RPMI7951 (cell line): Measurements from ENCODE around the gene BAIAP2. TPM values are rescaled to one million over a fixed set of nuclear protein-coding genes. Genes with fewer than 3 reads are reported as not detected.
"Not testable (repeated sequence)": the region's sequence is repeated elsewhere in the genome, so short reads cannot be mapped to it uniquely, and the experiment has no call there.

Experiments used
- DNase-seq: peaks from one replicate; pipeline ENCODE4 v3.0.0-alpha.2; 2012; ENCODE audit warnings: low read depth
- total RNA-seq: library from RNA; depleted of rRNA; stranded (reverse); fragments of >200 nt; shearing (Covaris generic); gene quantifications from 2 replicates; pipeline ENCODE4 v1.2.3, GENCODE V29; 2014

Gene BAIAP2
- total RNA-seq, 1 experiment from 2014 or later = 9.7 TPM

DNA sequence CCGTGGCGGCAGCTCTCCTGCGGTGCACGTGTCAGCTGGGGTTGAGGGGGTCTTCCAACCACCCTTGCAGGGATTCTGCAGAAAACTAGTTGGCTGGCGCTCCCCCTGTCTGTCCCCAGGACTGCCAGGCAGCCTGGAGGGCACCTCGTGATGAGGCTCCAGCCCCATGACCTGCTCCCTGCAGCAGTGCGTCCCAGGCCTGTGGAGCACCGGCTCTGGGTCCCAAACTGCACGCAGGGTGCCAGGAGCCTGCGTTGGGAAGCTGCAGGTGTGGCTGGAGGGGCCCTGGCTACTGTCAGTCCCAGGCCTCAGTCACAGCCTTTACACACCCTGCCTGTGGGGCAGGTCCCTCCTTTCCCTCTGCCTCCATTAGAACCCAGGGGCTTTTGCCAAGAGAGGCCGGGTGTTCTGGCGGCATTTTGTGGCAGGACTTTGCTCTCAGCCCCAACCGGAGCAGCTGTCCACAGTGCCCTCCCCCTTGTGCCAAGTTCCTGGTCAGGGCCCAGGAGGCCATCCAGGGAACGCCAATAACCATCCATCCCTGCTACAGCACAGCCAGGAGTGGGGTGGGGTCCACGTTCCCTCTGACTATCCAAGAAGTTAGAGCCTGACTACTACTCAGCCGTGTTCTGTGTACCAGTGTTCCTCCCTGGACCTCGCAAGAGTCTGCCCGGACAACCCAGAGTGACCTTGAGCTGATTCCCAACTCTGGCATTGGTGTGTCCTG, 34.2 kb upstream of the BAIAP2 start:
- no peak for DNase-seq

DNA sequence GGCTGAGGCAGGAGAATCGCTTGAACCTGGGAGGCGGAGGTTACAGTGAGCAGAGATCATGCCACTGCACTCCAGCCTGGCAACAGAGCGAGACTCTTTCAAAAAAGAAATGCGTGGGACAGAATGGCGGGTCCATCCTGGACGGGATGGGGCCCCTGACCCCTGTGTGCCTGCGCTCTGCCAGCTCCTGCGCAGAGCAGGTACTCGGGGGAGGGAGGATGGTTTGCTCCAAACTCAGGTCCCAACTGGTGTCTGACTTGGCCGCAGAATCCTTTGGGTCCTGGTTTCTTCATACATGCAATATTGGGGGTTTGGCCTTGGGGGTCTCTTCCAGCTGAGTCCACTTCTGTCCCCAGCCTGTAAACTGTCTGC, 33.0 kb upstream of the BAIAP2 start:
- DNase-seq = no peak

DNA sequence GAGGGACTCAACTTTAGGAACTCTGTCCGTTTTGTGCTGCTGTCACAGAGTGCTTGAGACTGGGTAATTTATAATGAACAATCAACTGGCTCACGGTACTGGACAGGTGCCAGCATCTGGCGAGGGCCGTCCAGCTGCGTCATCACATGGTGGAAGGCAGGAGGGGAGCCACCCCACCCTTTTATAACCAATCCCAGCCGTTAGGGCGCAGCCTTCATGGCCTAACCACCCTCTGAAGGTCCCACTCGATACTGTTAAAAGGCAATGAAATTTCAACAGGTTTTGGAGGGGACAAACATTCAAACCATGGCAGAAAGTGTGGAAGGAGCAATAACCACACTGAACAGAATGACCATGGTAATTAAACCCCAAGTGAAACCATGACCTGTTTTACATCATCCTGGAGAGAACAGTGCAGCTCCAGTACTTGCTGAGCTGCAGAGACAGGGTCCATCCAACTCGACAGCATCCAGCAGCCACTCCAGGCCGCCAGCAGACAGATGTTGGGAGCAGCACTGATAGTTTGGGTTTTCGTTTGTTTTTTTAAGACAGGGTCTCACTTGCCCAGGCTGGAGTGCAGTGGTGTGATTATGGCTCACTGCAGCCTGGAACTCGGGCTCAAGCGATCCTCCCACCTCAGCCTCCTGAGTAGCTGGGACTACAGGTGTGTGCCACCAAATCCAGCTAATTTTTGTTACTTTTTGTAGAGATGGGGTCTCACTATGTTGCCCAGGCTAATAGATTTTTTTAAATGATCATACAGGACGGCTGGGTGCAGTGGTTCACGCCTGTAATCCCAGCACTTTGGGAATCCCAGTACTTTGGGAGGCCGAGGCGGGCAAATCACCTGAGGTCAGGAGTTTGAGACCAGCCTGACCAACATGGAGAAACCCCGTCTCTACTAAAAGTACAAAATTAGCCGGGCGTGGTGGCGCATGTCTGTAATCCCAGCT, 32.3 kb upstream of the BAIAP2 start:
- peak; percentile 73 for DNase-seq

DNA sequence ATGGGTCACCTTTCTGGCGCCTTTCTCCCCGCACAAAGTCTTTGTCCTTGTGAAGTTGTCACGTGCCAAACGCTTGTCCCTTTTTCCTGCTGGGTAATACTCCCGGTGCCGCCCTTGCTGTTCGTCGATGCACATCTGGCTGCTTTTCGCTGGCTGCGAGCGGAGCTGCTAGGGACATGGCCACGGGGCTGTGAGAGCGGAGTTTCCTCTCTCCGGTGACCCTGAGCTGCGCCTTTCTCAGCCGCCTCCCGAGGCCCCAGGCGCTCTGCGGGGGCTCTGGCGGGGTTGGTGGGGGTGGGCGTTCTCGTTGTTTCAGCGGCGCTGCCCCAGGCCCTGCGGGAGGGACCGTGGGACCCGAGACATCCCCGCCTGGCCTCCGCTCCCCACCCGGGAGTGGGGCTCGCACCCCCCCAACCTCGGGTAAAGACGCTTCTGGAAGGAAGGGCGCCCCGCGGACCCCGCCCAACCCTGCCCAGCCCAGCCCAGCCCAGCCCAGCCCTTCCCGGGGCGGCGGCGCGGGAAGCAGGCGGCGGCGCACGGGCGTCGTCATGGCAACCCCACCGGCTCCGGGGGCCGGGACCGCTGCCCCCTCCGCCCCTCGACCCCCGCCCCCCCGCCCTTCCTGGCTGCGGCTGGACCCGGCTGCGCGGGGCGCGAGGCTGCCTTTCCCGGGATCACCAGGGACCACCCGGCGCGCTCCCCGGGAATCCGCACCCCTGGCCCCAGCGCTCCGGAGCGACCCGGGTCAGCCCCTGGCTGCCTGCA, 31.1 kb upstream of the BAIAP2 start:
- DNase-seq = peak; percentile 28

DNA sequence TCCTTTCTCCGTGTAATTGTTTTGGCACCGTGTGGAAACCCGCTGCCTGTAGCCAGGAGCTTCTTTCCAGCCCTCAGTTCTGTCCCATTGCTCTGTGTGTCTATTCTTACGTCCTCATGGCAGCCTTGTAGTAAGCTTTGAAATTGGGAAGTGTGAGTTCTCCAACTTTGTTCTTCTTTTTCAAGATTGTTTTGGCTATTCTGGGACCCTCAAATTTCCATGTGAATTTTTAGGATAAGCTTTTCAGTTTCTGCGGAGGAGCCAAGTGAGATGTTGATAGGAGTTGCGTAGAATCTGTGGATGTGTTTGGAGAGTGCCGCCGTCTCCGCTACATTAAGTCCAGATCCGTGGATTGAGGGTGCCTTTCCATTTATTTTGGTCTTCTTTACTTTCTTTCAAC, 28.1 kb upstream of the BAIAP2 start:
- no peak for DNase-seq

DNA sequence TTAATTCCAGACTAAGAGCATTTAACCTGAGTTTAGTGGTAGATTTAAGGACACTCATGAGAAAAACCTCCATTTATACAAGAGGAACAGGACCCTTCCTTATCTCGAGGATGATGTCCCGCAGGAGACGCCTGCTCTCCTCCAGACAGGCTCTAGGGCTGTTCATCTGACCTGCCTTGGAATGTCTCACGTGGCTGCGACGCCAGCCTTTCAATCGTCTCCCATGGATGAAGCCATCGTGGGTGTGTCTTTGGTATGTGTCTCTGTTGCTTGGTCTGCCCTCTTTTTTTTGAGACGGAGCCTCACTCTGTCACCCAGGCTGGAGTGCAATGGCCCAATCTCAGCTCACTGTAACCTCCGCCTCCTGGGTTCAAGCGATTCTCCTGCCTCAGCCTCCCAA, 26.8 kb upstream of the BAIAP2 start:
- no peak for DNase-seq

DNA sequence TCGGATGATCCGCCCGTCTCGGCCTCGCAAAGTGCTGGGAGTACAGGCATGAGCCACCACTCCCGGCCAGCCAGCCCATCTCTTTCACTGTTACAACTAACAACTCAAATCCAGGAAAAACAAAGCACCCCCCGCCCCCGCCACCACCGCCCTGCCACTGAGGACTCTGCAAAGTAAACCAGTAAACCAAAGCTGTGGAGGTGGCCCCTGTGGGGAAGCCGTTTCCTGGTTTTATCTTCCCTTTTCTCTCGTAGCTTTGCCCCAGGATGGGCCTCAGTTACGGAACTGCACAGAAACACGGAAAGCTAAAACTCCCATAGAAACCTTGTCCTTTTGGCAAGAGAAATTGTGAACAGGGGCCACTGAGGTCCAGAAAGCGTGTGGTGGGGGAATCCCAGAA, 25.8 kb upstream of the BAIAP2 start:
- no peak for DNase-seq

DNA sequence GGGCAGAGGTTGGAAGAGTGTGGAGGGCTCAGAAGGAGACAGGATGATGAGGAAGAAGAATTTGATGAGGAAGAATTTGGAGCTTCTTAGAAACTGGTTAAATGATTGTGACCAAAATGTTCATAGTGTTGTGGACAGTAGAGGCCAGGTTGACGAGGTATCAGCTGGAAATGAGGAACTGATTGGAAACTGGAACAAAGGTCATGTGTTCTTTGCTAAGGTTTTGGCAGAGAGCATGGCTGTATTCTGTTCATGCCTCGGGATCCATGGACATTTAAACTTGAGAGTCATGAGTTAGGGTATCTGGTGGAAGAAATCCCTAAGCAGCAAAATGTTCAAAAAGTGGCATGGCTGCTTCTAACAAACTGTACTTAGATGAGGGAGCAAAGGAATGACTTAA, 24.0 kb upstream of the BAIAP2 start:
- DNase-seq = no peak

DNA sequence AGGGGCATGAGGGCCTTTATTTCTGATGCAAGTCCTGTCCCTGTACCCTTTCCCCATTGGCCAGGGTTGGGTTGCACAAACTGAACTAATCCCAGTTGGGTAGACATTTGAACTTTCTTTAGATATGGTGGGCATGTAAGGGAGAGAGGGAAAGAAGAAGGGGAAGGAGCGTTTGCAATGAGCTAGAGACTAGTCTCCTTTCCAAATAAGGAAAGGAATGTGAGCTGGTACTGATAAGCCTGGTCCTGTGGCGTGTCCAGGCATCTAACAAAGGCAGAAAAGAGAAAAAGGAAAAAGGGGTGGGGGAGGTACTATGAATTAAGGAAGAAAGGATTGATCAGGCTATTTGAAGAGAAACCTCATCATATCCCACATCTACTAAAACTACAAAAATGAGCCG, 23.0 kb upstream of the BAIAP2 start:
- no peak for DNase-seq

DNA sequence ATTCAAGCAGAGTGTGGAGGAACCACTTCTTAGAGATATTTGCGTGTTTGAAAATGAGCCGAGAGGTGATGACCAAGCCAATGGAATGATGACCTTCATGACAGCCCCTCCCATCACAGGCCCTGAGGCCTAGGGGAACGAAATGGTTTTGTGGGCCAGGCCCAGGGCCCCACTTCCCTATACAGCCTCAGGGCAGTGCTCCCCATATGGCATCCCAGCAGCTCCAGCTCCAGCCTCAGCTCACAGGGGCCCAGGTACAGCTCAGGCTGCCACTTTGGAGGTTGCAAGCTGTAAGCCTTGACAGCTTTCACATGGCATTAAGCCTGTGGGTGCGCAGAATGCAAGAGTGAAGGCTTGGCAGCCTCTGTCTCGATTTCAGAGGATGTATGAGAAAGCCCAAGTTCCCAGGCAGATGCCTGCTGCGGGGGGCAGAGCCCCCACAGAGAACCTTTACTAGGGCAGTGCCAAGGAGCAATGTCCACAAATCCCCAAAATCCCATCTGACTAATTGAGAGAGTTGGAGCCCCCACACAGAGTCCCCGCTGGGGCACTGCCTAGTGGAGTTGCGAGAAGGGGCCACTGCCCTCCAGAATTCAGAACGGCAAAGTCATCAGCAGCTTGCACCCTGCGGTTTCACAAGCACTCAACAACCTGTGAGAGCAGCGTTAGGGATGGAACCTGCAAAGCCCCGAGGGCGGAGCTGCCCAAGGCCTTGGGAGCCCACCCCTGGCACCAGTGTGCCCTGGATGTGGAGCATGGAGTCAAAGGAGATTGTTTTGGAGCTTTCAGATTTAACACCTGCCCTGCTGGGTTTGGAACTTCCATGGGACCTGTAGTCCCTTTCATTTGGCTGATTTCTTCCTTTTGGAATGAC, 22.1 kb upstream of the BAIAP2 start:
- DNase-seq = no peak

DNA sequence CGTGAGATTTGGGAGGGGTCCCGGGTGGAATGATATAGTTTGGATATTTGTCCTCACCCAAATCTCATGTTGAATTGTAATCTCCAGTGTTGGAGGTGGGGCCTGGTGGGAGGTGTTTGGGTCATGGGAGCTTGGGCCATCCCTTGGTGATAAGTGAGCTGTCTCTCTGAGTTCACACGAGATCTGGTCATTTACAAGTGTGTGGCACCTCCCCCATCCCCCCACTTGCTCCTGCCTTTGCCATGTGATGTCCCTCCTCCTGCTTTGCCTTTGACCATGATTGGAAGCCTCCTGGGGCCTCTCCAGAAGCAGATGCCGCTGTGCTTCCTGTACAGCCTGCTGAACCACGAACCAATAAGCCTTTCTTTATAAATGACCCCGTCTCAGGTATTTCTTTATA, 21.3 kb upstream of the BAIAP2 start:
- DNase-seq = no peak

DNA sequence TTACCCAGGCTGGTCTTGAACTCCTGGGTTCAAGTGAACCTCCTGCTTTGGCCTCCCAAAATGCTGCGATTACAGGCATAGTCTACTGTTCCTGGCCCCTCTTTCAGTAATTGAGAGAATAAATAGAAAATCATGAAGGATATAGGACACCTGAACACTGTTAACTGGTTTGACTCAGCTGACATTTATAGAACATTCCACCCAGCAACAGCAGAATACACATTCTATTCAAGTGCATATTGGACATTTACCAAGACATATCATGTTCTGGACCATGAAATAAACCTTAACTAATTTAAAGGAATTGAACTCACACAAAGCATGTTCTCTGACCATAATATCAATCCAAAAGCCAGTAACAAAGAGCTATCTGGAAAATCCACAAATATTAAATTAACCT, 19.8 kb upstream of the BAIAP2 start:
- no peak for DNase-seq

DNA sequence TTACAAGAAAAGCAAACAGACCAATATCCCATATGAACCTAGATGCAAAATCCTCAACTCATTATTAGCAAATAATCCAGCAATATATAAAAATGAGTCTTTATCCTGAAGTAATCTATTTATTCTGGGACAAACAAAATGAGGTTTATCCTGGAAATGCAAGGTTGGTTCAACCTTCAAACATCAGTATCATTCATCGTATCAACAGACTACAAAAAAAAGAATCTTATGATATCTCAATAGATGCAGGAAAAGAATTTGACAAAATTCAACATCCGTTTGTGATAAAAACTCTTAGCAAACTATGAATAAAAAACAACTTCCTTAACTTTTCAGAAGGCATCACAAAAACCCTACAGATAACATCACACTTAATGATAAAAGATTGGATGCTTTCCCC, 18.4 kb upstream of the BAIAP2 start:
- DNase-seq = no peak

DNA sequence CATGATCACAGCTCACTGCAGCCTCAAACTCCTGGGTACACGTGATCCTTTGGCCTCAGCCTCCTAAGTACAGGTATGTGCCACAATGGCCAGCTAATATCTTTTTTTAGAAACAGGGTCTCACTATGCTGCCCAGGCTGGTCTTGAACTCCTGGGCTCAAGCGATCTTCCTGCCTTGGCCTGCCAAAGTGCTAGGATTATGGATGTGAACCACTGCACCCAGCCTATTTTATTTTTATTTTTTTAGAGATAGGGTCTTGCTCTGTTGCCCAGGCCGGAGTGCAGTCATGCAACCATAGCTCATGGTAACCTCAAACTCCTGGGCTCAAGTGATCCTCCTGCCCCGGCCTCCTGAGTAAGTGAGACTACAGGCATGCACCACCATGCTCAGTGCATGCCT, 17.6 kb upstream of the BAIAP2 start:
- DNase-seq = not testable (repeated sequence)

DNA sequence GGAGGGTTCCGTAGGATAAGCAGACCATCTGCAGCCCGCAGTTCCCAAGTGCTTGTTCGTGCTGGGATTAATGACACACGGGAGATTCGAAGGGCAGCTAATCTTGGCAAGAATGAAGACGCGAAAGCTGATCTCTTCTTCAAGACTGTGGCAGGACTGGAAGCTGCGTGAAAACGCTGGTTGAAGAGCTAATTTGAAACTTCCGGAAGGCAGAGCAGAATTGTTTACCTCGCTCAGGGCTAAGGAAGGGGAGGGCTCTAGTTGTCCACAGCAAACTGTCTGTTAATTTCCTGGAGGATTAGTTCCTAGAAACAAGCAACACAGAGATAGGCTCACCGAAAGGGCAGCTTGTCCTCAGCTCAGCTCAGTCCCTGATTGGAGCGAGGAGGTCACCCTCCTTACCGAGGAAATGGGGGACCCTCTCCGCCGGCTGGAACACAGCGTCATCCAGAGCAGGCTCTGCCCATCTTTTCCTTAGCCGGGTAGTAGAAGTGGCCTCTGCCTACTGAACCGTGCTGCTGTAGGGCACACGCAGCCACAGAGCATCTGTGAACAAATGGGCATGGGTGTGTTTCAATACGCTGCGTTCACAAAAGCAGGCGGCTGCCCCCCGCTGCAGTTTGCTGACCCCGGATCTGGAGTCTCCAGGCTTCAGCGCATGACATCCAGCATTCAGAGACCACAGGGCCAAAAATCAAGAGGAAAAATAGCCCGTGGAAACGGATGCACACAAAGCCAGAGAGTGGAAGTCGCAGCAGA, 16.7 kb upstream of the BAIAP2 start:
- peak; percentile 79 for DNase-seq

DNA sequence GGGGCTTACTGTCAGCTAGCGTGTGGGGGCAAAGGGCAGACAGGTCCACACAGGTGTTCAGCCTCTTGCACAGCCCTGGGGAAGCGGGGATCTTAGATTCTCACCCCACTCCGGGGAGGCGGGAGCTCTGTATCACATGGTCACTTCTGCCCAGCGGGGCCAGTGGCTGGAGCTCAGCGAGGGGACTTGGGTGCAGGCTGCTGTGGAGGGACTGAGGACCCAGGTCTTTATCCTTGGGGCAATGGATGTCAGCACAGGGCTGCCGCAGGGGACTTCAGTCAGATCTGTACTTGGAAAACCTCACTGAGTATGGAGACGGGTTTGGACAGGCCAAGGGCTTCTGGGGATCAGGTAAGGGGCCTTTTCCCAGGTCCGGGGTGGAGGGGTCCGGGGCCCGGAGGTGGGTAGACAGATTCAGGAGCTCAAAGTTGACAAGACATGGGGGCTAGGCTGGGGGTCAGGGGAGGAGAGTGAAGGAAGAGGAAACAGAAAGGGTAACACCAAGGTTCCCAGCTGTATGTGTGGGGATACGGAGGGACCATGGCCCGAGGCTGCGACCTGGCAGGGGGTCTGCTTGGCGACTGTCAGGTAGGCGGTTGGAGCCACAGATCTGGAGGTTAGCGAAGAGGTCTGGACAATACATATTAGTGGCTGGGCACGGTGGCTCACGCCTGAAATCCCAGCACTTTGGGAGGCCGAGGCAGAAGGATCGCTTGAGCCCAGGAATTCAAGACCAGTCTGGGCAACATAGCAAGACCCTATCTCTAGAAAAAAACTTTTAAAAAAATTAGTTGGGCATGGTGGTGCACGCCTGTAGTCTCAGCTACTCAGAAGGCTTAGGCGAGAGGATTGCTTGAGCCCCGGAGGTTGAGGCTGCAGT, 15.1 kb upstream of the BAIAP2 start:
- DNase-seq = no peak

DNA sequence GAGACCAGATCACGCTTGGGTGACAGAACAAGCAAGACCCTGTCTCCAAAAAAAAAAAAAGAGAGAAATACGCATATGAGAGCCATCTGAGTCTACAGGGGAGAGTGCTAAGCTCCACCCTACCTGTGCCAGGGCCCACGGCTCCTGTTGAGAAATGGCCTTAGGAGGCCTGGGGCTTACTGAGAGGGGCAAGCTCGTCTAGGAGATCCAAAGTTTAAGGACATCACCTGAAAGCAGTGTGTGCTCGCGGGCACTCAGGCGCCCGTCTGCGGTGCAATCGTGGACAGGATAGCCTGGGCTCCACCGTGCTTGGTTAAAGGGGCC, 14.5 kb upstream of the BAIAP2 start:
- DNase-seq = no peak

DNA sequence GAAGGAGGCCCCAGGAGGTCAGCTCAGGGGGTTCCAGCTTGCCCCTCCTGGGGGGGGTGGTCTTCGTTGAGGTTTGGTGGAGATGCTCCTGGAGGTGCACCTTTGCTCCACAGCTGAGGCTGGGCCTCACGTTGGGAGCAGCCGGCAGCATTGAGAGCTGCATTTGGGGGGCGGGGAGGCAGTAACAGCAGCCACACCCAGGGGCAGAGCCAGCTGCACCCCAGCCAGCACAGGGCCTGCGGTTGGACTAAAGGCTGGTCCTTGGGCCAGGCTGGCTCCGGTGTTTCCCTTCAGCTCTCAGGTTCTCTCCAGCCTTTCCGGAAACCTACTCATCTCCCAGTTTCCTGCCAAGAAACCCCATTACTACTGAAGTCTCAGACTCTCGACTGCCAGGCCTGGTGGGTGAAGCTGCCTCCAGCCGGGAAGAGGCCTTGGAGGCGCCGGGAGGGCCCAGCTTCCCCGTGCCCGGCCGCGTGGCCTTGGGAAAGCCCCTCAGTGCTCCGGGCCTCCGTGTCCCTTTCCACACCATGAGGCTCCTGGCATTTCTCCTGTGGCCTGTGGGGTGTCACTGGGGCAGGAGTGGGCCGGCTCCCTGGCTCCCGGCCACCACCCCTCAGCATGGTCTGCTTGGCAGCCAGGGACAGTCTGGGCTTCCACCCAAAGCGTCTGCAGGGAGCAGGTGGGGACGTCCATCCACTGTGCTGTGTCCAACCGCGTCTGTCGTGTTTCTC, 14.0 kb upstream of the BAIAP2 start:
- no peak for DNase-seq
